Brain microvascular endothelial cell (primary cell): ENCODE data around the gene ADAMTSL3.

Source experiments
- DNase-seq: peaks from one replicate; pipeline ENCODE4 v3.0.0-alpha.2; 2020
- H3K27ac ChIP-seq: fragments of 250-450 bp; sonication (Bioruptor Pico); 2 replicates; pipeline ENCODE4 v1.5.1; 2020; ENCODE audit warnings: mild to moderate bottlenecking, moderate library complexity
- H3K27me3 ChIP-seq: fragments of 250-450 bp; sonication (Bioruptor Pico); replicated peaks from 2 replicates; pipeline ENCODE4 v1.5.1; 2020; ENCODE audit warnings: mild to moderate bottlenecking
- H3K36me3 ChIP-seq: fragments of 250-450 bp; sonication (Bioruptor Pico); replicated peaks from 2 replicates; pipeline ENCODE4 v1.5.1; 2020; ENCODE audit warnings: mild to moderate bottlenecking
- H3K4me3 ChIP-seq: 2 replicates; pipeline ENCODE4 v1.5.1; 2011; ENCODE audit warnings: low read depth, mild to moderate bottlenecking, control low read depth, low read length, moderate library complexity
- in situ Hi-C: cut with HindIII; loops from 2 replicates; pipeline ENCODE4 v1.10.0; 2017; ENCODE audit warnings: low sequenced_read_pairs, low pct_ligation_motif_present
- TF ChIP-seq, protein P1 (sequence below): IDR thresholded peaks from 2 replicates; pipeline ENCODE4 v1.5.1; 2011; ENCODE audit warnings: low read depth, mild to moderate bottlenecking, moderate library complexity, low read length, control low read depth, inconsistent platforms; ENCODE audit errors: missing control alignments

Gene ADAMTSL3

DNA sequence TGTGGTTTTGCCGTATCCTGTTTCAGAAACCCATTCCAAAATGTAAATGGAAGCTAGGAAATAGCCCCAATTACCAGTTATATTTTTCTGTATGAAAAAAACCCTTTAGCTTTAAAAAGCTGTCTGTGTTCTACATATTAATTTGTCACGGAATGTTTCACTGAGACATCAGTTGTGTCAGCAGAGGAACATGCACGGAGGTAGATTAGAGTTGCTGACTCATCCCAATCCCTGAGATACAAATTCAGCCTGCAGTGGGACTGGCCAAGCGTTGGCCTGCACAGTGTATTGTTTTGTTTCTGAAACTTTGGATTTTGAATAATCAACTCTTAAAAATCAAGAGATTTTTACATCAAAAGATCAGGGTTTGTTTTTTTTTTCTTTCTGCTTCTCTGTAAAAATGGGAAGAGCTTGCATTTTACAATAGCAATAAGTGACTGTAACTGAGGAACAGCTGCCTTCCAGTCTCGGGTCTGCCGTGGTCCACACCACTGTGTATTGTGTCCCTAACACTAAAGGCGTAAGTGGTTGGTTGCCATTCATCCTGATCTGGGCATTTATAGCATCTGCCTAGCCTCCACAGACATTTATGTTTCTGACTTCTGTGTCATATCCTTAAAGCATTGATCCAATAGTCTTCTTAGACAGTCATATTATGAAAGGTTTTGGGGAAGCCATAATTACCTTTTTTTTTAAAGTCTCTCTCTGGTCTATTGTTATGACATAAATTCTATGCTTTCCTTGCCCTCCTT is 218.1 kb downstream of the ADAMTSL3 start:
- peak; percentile 63 for DNase-seq
- Histone ChIP-seq H3K4me3 (no peak overlapping the region), H3K27ac (no peak overlapping the region), H3K27me3 (no peaks in the 10 kb centered on the region), H3K36me3 (no peaks in the 10 kb centered on the region)
- TF ChIP-seq, protein P1, sequence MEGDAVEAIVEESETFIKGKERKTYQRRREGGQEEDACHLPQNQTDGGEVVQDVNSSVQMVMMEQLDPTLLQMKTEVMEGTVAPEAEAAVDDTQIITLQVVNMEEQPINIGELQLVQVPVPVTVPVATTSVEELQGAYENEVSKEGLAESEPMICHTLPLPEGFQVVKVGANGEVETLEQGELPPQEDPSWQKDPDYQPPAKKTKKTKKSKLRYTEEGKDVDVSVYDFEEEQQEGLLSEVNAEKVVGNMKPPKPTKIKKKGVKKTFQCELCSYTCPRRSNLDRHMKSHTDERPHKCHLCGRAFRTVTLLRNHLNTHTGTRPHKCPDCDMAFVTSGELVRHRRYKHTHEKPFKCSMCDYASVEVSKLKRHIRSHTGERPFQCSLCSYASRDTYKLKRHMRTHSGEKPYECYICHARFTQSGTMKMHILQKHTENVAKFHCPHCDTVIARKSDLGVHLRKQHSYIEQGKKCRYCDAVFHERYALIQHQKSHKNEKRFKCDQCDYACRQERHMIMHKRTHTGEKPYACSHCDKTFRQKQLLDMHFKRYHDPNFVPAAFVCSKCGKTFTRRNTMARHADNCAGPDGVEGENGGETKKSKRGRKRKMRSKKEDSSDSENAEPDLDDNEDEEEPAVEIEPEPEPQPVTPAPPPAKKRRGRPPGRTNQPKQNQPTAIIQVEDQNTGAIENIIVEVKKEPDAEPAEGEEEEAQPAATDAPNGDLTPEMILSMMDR: no peak
- in situ Hi-C loops: no loop called here

DNA sequence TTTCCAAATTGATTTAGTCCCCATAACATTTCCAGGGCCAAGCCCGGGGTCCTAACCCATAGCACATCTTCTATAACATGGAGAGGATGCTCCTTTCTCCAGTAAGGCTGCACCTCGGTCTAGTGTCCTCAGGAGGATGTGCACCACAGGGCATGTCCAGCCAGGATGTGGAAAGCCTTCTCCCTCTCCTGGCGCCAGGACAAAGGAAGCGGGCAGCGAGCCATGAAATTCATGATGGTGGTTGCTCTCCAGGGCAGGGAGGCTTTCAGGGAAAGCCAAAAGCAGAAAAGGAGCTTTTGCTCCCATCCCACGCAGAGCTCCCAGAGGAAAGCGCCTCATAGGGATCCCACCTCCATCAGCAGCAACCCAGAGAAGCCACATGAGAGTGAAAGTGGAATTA is 220.0 kb downstream of the ADAMTSL3 start:
- in situ Hi-C loops: no loop called here
- Histone ChIP-seq H3K36me3 (no peaks in the 10 kb centered on the region), H3K27me3 (no peaks in the 10 kb centered on the region), H3K27ac (no peak overlapping the region), H3K4me3 (no peak overlapping the region)
- DNase-seq: no peak
- TF ChIP-seq, protein P1: no peak

DNA sequence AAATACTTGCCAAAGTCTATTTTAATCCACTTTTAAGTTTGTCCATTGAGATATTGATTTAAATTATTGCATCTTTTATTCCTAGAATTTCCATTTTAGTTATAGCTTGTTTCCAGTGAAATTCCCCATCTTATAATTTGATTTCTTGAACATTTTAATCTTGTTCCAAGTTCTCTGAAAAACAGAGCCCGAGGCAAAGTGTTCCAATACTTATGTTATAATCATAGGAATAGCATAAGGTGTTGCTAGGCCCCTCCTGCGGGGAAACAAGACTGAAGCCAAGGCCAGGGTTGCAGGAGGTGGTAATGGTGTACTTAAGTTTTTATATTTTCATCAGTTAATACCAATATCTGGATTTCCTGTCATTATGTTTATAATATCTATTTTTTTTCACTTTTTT is 226.6 kb downstream of the ADAMTSL3 start:
- no peaks in the 10 kb centered on the region for H3K27me3 ChIP-seq
- no peaks in the 10 kb centered on the region for H3K36me3 ChIP-seq
- in situ Hi-C loops: no loop called here
- TF ChIP-seq, protein P1: no peak
- no peak overlapping the region for H3K4me3 ChIP-seq
- DNase-seq: no peak
- no peak overlapping the region for H3K27ac ChIP-seq

DNA sequence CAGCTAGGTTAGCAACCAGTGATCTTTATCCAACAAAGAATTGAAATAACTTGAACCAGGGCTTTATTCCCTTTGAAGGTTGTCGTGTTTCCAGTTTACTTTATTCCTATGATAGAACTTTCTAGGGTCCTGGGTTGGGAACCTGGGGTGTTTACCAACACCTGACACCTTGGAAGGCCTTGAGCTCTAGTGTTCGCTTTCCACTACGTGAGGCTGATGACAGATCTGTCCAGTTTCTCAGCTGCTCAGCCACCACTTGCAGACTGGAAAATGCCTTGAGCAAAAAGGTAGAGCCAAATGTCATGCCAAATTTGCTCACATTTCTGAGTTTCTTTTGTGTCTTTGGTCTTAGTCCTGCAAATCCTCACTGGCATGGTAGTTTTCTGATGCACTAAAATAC is 227.2 kb downstream of the ADAMTSL3 start:
- in situ Hi-C loops: no loop called here
- TF ChIP-seq, protein P1: no peak
- Histone ChIP-seq H3K36me3 (no peaks in the 10 kb centered on the region), H3K27ac (no peak overlapping the region), H3K4me3 (no peak overlapping the region), H3K27me3 (no peaks in the 10 kb centered on the region)
- no peak for DNase-seq

DNA sequence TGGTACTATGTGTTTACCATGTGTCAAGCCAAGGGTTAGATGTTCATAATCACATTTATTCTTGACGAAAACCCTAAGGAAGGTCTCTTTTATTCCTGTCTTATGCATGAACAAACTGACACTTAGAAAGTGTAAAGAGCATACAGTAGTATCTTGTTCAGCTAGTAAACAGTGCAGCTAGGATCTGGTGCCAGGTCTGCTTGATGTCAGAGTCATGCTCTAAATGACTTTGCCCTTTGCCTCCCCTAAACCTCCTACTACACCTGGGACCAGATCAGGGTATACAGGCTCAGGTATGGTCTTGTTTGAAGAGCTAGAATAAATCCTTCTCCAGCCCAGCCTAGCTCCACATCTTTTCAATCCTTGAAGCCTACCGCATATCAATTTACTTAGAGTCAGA is 232.4 kb downstream of the ADAMTSL3 start:
- in situ Hi-C loops: no loop called here
- no peaks in the 10 kb centered on the region for H3K27me3 ChIP-seq
- no peaks in the 10 kb centered on the region for H3K36me3 ChIP-seq
- TF ChIP-seq, protein P1: no peak
- no peak for DNase-seq
- no peak overlapping the region for H3K4me3 ChIP-seq
- H3K27ac ChIP-seq: no peak overlapping the region

DNA sequence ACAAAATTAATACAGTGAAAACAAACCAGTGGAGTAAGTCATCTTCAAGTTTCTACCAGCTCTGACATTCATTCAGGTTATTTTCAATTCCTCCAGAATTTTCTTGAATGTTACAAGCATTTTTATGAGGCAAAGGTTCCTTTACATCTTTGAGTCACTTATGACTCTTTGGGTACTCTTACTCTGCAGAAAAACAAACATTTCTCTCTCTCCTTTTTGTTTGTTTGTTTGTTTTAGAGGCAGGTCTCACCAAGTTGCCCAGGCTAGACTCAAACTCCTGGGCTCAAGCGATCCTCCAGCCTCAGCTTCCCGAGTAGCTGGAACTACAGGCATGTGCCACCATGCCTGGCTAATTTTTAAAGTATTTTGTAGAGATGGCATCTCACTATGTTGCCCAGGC is 233.5 kb downstream of the ADAMTSL3 start:
- TF ChIP-seq, protein P1: no peak
- no peak for DNase-seq
- Histone ChIP-seq H3K27ac (no peak overlapping the region), H3K27me3 (no peaks in the 10 kb centered on the region), H3K4me3 (no peak overlapping the region), H3K36me3 (no peaks in the 10 kb centered on the region)
- in situ Hi-C loops: no loop called here
